NCI-H187 (cell line): Measurements from ENCODE around the gene MIA3.
"Not testable (repeated sequence)": the region's sequence is repeated elsewhere in the genome, so short reads cannot be mapped to it uniquely, and the experiment has no call there.

Experiments
- DNase-seq, 2 experiments: peaks; one replicate each; lab custom pipeline; 2025; lab: John Stamatoyannopoulos, UW

The MIA3 gene

DNA sequence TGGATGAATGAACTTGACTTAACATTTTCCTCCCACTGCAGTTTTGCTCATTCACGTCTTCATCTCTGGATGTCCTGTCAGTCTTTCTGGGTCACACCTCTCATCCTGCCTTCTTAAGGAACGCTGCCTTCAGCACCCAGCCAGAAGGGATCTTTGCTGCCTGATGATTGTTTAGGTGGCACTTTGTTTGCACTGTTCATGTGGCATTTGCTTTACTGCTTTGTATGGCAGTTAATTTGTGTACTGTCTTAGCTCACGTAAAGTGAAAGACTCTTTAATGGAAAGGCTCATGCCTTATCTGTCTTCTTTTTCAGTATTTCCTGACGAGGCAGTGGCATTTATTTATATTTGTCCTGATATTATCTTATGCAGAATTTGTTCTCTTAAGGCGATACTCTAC lies 4.9 kb downstream of the MIA3 start:
- DNase-seq = no peak

DNA sequence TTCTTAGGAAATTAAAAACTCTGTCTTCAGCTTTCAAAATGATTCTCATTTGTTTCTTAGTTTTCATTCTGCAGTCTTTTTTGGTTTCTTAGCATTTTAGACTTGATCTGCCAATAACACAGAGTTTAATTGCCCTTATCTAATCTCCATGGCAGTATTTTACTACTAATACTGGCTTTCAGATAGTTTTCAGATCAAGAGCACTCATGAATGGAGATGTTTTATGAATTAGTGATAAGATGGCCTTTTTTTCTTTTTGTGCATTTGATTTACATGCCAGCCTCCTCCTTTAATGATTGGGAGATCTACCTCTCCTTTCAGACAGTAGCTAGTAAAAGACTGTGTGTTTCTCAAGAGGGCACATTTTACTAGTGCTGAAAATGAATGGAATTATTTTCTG lies 5.6 kb downstream of the MIA3 start:
- DNase-seq = no peak

DNA sequence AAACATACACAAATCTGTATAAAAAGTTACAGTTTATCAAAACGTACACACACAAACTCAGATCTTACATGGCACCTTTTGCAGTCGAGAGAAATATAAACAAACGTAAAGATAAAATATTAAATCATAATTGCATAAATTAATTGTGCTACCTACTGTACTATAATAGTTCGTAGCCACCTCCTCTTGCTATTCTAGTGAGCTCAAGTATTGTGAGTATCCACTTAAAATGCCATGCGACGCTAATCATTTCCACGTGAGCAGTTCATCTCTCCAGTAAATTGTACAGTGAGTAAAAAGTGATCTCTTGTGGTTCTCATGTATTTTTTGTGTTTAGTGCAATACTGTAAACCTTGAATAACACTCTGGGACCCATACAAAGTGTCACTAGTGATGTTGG lies 6.3 kb downstream of the MIA3 start:
- no peak for DNase-seq

DNA sequence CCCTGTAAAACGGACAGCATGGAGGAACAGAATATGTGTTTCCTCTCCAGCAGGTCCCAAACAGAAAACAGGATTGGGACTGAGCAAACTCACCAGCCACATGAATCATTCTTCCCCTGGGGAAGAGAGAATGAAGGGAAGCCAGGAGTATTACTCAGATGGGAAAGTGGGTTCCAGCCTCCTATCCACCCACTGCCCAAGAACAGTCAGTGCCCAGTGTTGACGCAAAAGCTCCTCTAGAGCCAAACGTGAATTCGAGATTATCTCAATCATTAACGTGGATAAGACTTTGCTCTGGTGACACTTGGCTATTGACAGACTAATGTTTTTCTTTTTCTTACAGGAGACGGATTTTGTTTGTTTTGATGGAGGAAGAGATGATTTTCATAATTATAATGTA lies 9.3 kb downstream of the MIA3 start:
- DNase-seq = no peak

DNA sequence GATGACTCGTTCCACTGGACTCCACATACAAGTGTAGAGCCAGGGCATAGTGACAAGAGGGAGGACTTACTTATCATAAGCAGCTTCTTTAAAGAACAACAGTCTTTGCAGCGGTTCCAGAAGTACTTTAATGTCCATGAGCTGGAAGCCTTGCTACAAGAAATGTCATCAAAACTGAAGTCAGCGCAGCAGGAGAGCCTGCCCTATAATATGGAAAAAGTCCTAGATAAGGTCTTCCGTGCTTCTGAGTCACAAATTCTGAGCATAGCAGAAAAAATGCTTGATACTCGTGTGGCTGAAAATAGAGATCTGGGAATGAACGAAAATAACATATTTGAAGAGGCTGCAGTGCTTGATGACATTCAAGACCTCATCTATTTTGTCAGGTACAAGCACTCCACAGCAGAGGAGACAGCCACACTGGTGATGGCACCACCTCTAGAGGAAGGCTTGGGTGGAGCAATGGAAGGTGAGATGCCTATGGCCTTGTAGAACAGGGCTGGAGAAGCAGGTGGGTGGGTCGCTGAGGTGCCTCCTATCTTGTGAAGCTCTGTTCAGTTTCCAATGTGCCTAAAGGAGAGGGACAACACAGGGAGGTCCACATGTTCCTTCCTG lies 12.1 kb downstream of the MIA3 start:
- no peak for DNase-seq

DNA sequence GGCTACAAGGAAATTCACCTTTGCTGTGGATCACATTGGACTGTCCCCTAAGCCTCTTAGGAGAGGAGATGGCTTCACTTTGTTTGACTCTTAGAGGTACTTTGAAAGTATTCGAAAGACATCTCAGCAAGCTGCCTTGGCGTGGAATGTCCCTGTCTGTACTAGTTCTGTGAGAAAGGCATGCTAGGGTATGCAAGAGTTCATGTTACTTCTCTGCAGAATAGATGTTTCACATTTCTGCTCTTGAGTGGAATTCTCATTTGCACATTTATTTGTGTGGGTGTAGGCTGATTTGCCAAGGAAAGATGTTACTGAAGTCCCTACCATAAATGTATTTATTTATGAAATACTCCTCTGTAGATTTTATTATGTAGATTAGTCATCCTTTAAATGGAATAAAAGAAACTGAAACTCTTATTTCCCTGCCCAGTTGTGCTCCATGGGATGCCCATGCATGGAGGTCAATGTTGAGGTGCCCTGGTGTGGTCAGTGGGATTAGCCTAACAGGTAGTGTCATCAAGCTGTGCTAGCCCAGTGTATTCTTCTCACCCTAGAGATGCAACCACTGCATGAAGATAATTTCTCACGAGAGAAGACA lies 13.8 kb downstream of the MIA3 start:
- no peak for DNase-seq

DNA sequence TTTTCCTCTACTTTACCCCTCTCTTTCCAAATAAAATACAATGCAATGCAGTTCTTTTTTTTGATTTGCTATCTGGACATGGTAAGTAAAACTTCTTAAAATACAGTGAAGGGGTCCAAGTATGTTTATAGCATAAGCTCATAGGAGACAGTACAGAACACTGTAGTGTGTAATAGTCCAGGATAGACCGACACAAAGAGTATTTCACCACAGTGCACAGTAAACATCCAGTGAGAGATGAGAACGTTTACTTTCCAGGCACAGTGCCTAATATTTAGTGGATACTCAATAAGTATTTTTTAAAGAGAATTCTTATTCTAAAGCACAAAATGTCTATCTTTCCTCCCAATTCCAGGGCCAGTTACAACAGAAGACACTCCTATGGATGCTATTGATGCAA lies 14.9 kb downstream of the MIA3 start:
- DNase-seq = no peak

DNA sequence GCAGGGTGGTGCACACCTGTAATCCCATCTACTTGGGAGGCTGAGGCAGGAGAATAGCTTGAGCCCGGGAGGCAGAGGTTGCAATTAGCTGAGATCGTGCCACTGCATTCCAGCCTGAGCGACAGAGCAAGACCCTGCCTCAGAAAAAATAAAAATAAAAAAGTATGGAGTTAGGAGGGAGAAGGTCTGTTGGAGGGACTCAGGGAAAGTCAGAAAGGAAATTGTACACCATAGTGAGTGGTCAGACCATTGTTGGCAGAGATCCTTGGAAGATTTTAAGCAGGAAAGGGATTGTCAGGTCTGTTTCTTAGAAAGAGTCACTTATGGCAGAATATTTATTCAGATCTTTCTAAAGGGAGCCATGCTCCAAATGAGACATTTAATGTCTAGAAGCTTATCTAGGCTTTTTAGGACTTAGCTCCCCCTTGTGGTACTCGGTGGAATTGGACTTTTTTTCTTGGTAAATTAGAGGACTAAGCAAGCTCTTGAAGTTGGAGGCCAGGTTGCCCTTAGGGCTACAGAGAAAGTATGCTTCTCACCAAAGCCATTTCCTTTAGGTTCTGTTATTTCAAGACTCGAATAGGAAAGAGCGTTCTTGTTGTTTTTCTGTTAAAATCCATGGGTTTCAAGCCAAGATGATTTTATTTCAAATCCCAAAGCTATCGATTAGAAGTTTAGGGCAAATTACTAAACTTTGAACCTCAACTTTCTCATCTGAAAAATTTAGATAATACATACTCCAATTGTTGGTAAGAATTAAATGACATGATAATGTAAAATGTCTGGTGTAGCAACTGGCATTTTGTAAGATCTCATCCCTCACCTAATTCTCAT lies 16.5 kb downstream of the MIA3 start:
- DNase-seq = peak; percentile 46 to 51

DNA sequence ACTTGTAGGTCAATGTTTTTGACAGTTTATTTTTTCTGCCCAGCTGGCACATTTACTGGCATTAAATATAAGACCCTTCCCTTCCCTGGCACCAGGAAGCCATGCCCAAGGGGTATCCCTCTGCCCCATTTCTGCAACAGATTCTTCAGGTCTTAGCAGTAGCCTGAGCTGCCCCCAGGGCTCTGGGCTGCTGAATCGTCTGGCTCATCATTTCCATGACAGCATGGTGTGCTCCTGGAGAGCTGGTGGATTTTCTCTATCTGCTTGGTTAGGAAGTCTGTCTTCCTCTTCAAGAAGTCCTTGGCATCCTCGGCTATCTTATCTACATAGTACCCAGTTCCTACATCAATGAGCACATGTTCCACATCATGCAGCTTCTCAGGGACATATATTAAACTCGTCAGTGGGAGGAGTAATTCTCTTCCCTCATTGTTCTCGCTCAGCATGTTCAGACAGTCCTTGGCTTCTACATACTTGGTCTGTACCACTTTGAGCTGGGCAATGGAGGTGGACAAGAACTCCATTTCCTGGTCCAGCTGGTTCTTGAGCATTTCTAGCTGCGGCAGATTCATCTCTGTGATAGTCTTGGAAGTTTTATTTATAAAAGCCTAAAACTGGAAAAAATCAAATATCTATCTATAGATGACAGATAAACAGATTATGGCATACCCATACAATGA lies 23.5 kb downstream of the MIA3 start:
- DNase-seq = no peak

DNA sequence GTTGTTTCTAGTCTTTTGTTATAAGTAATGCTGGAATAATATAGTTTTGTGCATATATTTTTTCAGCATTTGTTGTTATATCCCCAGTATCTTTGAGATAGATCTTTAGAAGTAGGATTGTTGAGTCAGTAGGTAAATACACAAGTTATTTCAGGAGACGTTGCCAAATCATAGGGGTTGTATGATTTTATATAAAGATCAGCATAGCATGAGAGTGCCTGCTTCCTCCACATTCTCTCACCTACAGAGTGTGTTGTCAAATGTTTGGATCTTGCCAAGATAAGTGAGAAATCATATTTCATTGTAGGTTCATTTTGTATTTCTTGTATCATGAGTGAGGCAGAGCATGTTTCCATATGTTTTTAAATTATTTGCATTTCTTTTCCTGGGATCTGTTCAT lies 24.6 kb downstream of the MIA3 start:
- no peak for DNase-seq

DNA sequence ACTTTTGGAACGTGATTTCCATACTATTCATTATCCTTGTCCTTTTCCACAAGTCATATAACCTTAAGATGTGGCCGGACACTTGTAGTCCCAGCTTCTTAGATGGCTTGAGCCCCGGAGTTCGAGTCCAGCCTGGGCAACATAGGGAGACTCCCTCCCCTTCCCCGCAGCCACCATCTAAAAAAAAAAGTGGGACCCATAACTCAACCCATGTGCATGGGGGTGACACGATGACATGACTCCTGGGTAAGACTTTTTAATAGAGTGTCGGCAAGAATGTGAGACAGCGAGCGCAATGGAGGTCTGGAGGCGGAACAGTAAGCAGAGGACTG lies 25.7 kb downstream of the MIA3 start:
- no peak for DNase-seq

DNA sequence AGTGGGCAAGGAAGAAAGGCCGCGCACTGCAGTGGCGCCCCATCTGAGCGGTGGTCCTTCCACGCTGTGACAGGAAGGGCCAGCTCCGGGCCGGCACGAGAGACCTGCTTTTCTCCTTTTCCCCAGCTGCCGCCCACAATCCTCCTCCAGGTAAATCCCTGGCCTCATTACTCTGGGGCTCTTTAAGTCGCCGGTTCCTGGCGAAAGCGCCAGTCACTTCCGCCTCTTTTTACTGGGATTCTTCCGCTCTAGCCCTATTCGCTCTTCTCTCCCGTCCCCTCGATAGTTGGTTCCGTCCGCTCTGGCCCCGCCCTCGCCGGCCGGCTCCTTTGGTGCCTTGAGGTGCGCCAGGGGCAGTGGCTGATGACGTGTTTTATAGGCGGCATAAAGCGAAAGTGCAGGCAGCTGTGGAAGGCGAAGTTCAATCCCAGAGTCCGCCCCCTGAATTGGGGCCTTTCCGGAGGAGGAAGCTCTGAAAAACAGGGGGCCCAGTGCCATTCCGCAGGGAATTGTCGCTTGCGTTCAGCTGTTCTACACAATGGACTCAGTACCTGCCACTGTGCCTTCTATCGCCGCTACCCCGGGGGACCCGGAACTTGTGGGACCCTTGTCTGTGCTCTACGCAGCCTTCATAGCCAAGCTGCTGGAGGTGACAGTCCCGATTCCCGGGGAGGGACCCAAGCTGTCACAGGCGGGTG lies 26.2 kb downstream of the MIA3 start:
- DNase-seq = peak; percentile 74 to 87

DNA sequence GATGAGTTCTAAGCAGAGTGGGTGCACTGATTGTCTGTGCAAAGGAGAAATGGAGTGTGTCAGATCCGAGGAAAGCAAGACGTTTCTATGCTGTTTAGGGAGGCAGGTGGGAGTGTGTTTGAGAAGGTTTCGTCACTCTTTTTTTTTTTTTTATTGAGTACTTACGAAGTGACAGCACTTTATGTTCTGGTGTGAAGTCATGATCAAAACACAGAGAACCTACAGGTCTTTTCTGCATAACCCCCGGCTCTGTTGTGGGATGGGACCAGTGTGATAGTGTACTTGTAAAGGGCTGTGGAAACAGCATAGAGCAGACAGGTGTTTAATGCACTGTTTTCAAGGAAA lies 26.7 kb downstream of the MIA3 start:
- DNase-seq = no peak

DNA sequence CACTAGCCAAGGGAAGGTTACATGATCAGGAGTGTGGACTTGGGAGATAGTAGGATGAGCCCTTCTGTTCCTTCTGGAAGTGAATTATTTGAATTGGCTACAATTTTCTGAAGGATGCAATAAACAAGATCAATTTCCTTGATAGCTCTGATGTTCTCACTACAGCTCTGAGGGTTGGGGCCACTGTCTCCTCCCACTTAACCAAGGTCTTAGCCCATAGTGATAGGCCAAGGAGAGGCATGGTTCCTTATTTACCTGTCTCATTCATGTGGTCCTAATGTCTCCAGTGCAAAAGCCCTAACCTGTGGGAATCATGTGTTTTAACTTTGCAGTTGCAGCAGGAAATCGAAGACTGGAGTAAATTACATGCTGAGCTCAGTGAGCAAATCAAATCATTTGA lies 34.8 kb downstream of the MIA3 start:
- DNase-seq = no peak

DNA sequence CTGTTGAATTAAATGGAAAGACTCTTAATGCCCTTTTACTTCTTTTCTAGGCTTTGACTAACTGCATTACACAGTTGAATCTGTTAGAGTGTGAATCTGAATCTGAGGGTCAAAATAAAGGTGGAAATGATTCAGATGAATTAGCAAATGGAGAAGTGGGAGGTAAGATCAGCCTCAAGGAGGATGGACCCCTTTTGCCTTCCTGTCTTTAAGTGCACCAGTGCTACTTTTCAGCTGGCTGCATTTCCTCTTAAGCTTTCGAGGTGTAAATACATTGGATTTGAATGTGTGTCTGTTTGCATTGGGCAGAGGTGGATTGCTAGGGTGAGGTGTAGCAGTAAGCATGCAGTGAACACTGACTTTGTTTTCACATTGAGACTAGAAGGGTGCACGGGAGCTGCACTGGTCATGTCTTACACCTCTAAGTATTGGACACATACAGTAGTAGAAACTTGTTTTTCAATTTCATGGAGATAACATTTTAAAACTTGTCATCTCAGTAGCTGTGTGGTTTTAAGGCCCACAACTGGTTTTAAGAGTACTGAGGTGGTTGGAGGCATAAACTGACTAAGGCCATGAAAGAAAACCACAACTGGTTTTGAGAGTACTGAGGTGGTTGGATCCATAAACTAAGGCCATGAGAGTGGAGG lies 35.4 kb downstream of the MIA3 start:
- no peak for DNase-seq

DNA sequence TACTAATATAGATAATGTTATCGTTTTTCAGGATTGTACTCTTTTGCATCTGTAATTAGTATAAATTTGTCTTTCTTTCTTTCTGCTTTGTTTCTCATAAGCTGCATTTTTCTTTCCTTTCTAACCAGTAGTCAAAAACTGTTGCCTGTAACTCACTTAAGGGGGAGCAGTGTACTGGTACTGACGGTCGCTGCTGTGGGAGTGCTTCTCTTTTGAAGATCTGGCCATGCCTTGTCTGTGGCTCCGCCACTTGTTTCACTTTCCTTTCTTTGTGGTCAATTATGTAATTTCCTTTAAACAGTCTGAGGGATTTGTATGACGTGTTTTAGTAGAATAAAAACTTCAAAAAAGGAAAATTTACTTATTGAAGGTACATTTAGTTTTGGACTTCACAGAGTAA lies 37.0 kb downstream of the MIA3 start:
- DNase-seq = no peak

DNA sequence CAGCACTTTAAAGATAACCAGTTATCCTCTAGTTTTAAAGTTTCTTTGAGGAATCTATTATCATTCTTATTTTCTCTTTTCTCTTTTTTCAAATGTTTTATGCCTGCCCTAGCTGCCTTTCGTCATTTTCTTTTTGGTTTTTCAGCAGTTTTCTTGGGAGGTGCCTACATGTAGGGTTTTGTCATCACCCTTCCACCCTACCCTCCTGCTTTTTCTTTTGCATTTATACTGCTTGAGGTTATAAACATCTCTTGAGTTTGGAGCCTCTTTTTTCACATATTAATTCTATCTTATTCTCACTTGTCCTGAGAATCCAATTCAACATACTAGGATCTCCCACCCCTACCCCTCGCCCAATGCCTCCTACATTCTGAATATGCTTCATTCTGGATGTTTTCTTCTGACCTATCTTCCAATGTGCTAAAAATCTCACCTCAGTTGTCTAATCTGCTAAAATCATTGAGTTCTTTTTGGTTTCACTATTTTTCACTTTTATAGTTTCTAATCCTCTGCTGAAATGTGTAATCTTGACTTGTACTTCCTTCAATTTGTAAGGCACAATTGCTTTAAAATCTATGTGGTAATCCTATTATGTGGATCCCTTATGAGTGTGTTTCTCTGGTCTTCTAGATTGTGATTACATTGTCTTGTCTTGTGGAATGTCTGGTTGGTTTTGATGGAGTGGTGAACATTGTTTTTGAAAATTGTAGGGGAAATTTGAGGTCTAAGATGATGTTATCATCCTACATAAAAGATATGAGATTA lies 38.7 kb downstream of the MIA3 start:
- DNase-seq = no peak

DNA sequence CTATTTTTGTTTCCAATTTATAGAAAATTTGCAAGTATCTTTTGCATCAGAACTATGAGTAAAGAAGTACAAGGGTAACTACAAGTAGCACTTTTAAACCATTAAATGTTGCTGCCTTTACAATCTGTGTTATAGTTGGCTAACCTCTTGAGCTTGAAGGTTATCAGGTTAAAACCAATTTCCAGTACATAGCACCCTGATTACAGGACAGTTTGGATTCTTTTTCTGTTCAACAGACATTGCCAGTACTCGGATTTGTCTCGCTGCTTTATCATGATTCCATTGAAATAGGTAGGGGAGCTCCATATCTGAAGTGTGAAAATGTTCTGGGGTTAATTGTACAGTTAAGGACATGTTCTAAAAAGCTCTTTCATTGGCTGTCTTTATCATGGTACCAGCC lies 40.0 kb downstream of the MIA3 start:
- DNase-seq = no peak

DNA sequence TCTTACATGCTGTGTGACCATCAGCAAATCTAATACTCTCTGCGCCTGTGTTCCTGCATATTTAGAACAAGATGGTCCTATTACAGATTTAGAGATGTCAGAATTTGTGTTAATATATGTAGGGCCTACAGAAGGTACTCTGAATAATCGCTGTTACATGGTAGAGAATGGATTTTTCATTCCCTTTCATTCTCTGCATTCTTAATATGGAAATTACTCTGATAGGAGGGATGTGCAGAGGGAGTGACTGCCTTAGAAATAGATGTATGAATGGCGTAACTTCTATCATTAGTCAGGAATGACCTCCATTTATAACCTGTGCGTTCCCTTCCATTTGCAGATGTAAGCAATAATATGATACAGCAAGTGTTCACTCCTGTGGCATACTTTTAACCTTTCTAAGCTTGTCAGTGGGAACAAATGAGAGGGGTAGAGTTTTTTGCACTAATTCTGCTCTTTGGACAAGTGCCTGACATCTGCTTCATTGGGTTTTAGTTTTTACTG lies 45.6 kb downstream of the MIA3 start:
- no peak for DNase-seq

DNA sequence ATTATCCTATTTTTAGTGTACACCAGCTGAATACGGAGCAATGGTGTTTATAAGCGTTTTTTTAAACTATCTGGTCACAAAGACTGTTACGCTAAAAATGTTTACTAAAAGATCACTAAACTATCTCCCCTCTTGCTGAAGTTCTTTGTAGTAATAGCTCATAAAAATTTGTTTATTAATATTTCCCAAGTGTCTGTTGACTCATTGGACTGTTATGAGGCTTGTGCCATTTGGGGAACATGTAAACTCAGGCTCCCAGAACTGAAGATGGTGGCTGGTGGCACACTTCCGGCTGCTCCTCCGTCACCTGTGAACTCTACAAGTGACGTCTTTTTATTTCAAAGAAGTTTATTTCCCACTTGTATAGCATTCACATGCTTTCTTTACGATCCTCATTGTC lies 48.1 kb downstream of the MIA3 start:
- no peak for DNase-seq

DNA sequence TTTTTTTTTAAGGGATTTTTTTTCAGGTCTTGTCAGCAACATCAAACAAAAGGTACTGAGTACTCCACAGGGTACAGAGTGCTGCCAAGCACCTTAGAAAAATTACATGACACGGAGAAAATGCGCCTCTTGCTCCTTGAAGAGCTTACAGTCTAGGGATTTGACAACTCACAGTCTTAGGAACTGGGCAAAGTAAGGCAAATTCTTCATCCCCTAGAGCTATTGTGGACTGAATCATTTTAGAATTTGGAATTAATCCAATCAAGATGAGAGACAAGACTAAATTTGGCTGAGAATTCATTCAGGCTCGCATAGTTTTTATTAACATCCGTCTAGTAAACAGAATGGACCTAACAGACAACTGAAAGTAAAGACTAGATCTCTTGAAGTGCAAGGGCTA lies 50.3 kb downstream of the MIA3 start:
- not testable (repeated sequence) for DNase-seq
